HG03521 (cell line): ENCODE data around the gene FHIP2A.
"Not testable (repeated sequence)": the region's sequence is repeated elsewhere in the genome, so short reads cannot be mapped to it uniquely, and the experiment has no call there.

Experiments
- ATAC-seq: cut with Tn5 transposase; IDR thresholded peaks from one replicate; pipeline ENCODE4 v1.9.1; 2021; ENCODE audit warnings: mild to moderate bottlenecking, moderate library complexity; ENCODE audit not compliant: unreplicated experiment

Gene FHIP2A

GRCh38 chr10:114821293-114821914, at the start of gene FHIP2A:
Gene FHIP2A (plus strand): TSS chr10:114821780. CDS start chr10:114822079, 299 bp downstream.
- ATAC-seq, result peak; percentile 78

- ATAC-seq, result no peak
These were observed 48.9 kb upstream of the FHIP2A start for GRCh38 chr10:114772496-114773196.

- ATAC-seq, result no peak
These were observed 48.4 kb upstream of the FHIP2A start for GRCh38 chr10:114773197-114773532.

- not testable (repeated sequence) for ATAC-seq
These were observed 46.5 kb upstream of the FHIP2A start for GRCh38 chr10:114775082-114775481.

GRCh38 chr10:114777415-114777814, 44.2 kb upstream of the FHIP2A start:
- no peak for ATAC-seq

- no peak for ATAC-seq
These were observed 41.6 kb upstream of the FHIP2A start for GRCh38 chr10:114779803-114780576.

GRCh38 chr10:114780577-114781184, 40.9 kb upstream of the FHIP2A start:
- ATAC-seq, result no peak

- ATAC-seq, result no peak
These were observed 38.9 kb upstream of the FHIP2A start for GRCh38 chr10:114782666-114783065.

- no peak for ATAC-seq
These were observed 37.9 kb upstream of the FHIP2A start for GRCh38 chr10:114783686-114784085.

GRCh38 chr10:114786492-114786891, 35.1 kb upstream of the FHIP2A start:
- not testable (repeated sequence) for ATAC-seq

GRCh38 chr10:114787131-114787530, 34.4 kb upstream of the FHIP2A start:
- ATAC-seq, result not testable (repeated sequence)

GRCh38 chr10:114791768-114792167, 29.8 kb upstream of the FHIP2A start:
- ATAC-seq, result no peak

GRCh38 chr10:114795039-114795438, 26.5 kb upstream of the FHIP2A start:
- ATAC-seq, result no peak

- ATAC-seq, result no peak
These were observed 21.2 kb upstream of the FHIP2A start for GRCh38 chr10:114800361-114800760.

GRCh38 chr10:114801411-114801813, 20.2 kb upstream of the FHIP2A start:
- peak; percentile 76 for ATAC-seq

- no peak for ATAC-seq
These were observed 19.4 kb upstream of the FHIP2A start for GRCh38 chr10:114802177-114802576.

GRCh38 chr10:114806562-114807391, 14.8 kb upstream of the FHIP2A start:
- no peak for ATAC-seq

GRCh38 chr10:114808982-114809381, 12.6 kb upstream of the FHIP2A start:
- ATAC-seq, result no peak

- ATAC-seq, result peak; percentile 100
These were observed 10.7 kb upstream of the FHIP2A start for GRCh38 chr10:114810926-114811325.

- ATAC-seq, result no peak
These were observed 9.7 kb upstream of the FHIP2A start for GRCh38 chr10:114811862-114812261.

- no peak for ATAC-seq
These were observed 5.8 kb upstream of the FHIP2A start for GRCh38 chr10:114815791-114816190.
